ENCODE data around the gene C10orf67. TPM values are rescaled to one million over a fixed set of nuclear protein-coding genes. Genes with fewer than 3 reads are reported as not detected.

Gene C10orf67
- total and polyA plus RNA-seq, 2 of the 8 experiments (the other 6 are each of a cell fraction or from before 2014, with no cell fraction given): 0.05 to 0.11 TPM

DNA sequence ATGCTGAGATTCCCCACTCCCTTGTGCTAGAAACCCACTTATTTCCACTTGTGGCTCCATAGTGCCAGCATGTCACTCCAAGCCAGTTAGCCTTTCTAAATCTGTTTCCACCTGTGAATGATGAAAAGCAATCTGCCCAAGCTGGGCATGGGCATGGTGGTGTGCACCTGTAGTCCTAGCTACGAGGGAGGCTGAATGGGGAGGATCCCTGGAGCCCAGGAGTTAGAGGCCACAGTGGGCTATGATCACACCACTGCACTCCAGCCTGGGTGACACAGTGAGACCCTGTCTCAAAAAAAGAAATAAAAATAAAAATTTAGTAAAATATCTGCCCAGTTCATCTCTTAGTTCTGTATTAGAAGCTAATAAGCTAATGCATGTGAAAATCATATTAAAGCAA lies 157.4 kb downstream of the C10orf67 start:
- H3K36me3 ChIP-seq (ENCODE audit: control insufficient read depth in 2 of 4, insufficient read depth in 4 of 4, low read length in 3 of 4): no peaks in the 10 kb centered on the region
- H2BK5ac ChIP-seq (ENCODE audit: low read depth, low read length): no peak overlapping the region
- no peak for DNase-seq (ENCODE audit: low read depth in 1 of 2, low spot score in 2 of 2)
- no peak overlapping the region for H2BK120ac ChIP-seq (replicated peaks; ENCODE audit: low read depth, low read length)
- no peaks in the 10 kb centered on the region for H3K9me3 ChIP-seq (ENCODE audit: insufficient read depth in 2 of 2, low read depth in 1 of 2, low read length in 1 of 2)
- H3K9ac ChIP-seq (replicated peaks in 1 of 4; ENCODE audit: extremely low read depth in 1 of 4, low read depth in 3 of 4, low read length in 3 of 4): no peak overlapping the region
- H3K79me1 ChIP-seq (ENCODE audit: low read depth, low read length): no peaks in the 10 kb centered on the region
- H3K27me3 ChIP-seq (replicated peaks in 1 of 4; ENCODE audit: control insufficient read depth in 3 of 4, extremely low read depth in 1 of 4, insufficient read depth in 3 of 4, low read length in 3 of 4): peaks cover 49 to 82% (median 73%) of the 10 kb centered on the region in 4 experiments
- no peak overlapping the region for H3K18ac ChIP-seq (ENCODE audit: extremely low read depth, low read length)
- no peak overlapping the region for H3K23ac ChIP-seq (ENCODE audit: insufficient read length)
- H4K20me1 ChIP-seq (replicated peaks in 1 of 2; ENCODE audit: control insufficient read depth in 1 of 2, insufficient read depth in 2 of 2, low read length in 2 of 2): peaks cover 3 to 13% of the 10 kb centered on the region in 2 experiments
- WGBS, 2 experiments (ENCODE audit: extremely low coverage in 1 of 2, insufficient coverage in 1 of 2, insufficient read length in 1 of 2, insufficient replicate concordance in 2 of 2, low coverage in 1 of 2, low lambda C conversion rate in 2 of 2, missing lambda C conversion rate in 1 of 2): 81% methylated on average over 1 of the region's 1 CpG; no CpG with 5 or more reads in 1 of the 2 experiments
- no peak overlapping the region for H4K8ac ChIP-seq (ENCODE audit: extremely low read depth, insufficient read depth, low read length)
- H4K5ac ChIP-seq (ENCODE audit: insufficient read length, low read depth, low read length): no peak overlapping the region
- H2BK20ac ChIP-seq (ENCODE audit: low read length): no peak overlapping the region; the same call in 1 of the 2 replicates
- no peak overlapping the region for H3K4me3 ChIP-seq (ENCODE audit: extremely low read depth in 1 of 4, insufficient read depth in 2 of 4, low read depth in 3 of 4, low read length in 4 of 4)
- H2BK12ac ChIP-seq (ENCODE audit: low read depth, low read length): 0 out of 2 replicates have a peak overlapping the region, but pooled peaks have one; percentile 11
- ChIA-PET CTCF (ENCODE audit: partially characterized antibody) (interaction anchor here (0.6 to 3.2 kb wide), 10 partner anchors 9 to 107 kb away, joined by 3 to 11 read pairs (median 5); no protein-coding TSS in a partner anchor), POLR2A (ENCODE audit: partially characterized antibody) (interaction anchor here (0.9 kb wide), 1 partner anchor 12 kb away, joined by 3 read pairs; no protein-coding TSS in a partner anchor)
- H3K79me2 ChIP-seq (ENCODE audit: control insufficient read depth in 1 of 2, insufficient read depth in 2 of 2, low read length in 2 of 2): no peaks in the 10 kb centered on the region
- peaks cover 0 to 17% (median 8%) of the 10 kb centered on the region in 4 experiments for H3K4me1 ChIP-seq (replicated peaks in 1 of 4; ENCODE audit: control insufficient read depth in 3 of 4, insufficient read depth in 4 of 4, low read length in 3 of 4)
- FAIRE-seq: no peak
- no peak overlapping the region for H3K56ac ChIP-seq (replicated peaks; ENCODE audit: insufficient read length, low read depth, low read length)
- no peak overlapping the region for H2BK15ac ChIP-seq (ENCODE audit: low read length)
- H3K14ac ChIP-seq (ENCODE audit: insufficient read length): no peak overlapping the region
- no peaks in the 10 kb centered on the region; the same call in 1 of the 2 replicates for H3K23me2 ChIP-seq (ENCODE audit: low read depth, low read length)
- H3K4ac ChIP-seq (replicated peaks; ENCODE audit: insufficient read length, low read depth, low read length): no peak overlapping the region
- no peak overlapping the region for H2AK5ac ChIP-seq (ENCODE audit: low read depth, low read length)
- no peak overlapping the region for H3K27ac ChIP-seq (ENCODE audit: low read depth, low read length)
- H3K4me2 ChIP-seq (ENCODE audit: insufficient read depth in 1 of 2, low read depth in 2 of 2, low read length in 2 of 2): peak overlapping the region; percentile 18 to 33; a peak in 1 of 4 replicates
- H2AFZ ChIP-seq (ENCODE audit: low read length): no peak overlapping the region
- TF ChIP-seq BCL11A (IDR thresholded peaks at IDR 0.05; ENCODE audit: low read depth in 2 of 2, low read length in 2 of 2): no peak
- no peak for TF ChIP-seq CHD1 (IDR thresholded peaks at IDR 0.05; ENCODE audit: low read depth, low read length)
- TF ChIP-seq EP300 (IDR thresholded peaks at IDR 0.05; ENCODE audit: borderline replicate concordance in 1 of 2, low read depth in 2 of 2, low read length in 2 of 2): no peak
- no peak for TF ChIP-seq TEAD4 (IDR thresholded peaks at IDR 0.05; ENCODE audit: low read depth, low read length)
- TF ChIP-seq ZNF274 (IDR thresholded peaks at IDR 0.05; ENCODE audit: borderline replicate concordance, extremely low read depth, low read length): no peak
- TF ChIP-seq RFX5 (IDR thresholded peaks at IDR 0.05; ENCODE audit: borderline replicate concordance, low read depth, low read length): no peak
- no peak for TF ChIP-seq BACH1 (IDR thresholded peaks at IDR 0.05; ENCODE audit: low read length)
- TF ChIP-seq SAP30 (IDR thresholded peaks at IDR 0.05; ENCODE audit: insufficient read depth, insufficient replicate concordance, low read length): no peak
- TF ChIP-seq EZH2 (IDR thresholded peaks at IDR 0.05; ENCODE audit: low read depth, low read length, severe bottlenecking): no peak
- TF ChIP-seq HDAC6 (IDR thresholded peaks at IDR 0.05; ENCODE audit: low read depth, low read length): no peak
- TF ChIP-seq SIRT6 (IDR thresholded peaks at IDR 0.05; ENCODE audit: low read length): no peak
- TF ChIP-seq TAF1 (IDR thresholded peaks at IDR 0.05; ENCODE audit: low read depth, low read length): no peak
- TF ChIP-seq SP2 (IDR thresholded peaks at IDR 0.05; ENCODE audit: low read length): no peak
- TF ChIP-seq CHD2 (IDR thresholded peaks at IDR 0.05; ENCODE audit: low read length): no peak
- TF ChIP-seq GABPA (IDR thresholded peaks at IDR 0.05; ENCODE audit: borderline replicate concordance, insufficient read depth, low read length): no peak
- H4K91ac ChIP-seq (replicated peaks; ENCODE audit: insufficient read length, low read length): no peak overlapping the region

Data from H1 (cell line).